H1 (cell line): ENCODE results near the gene KIAA1671. TPM values are rescaled to one million over a fixed set of nuclear protein-coding genes. Genes with fewer than 3 reads are reported as not detected.

Experiments used
- CTCF ChIA-PET: fragments of 300-600 bp; sonication (Branson Sonifier 250); formaldehyde crosslinking; loops from one replicate; lab custom pipeline; 2021; ENCODE audit not compliant: partially characterized antibody; lab: Charles Lee
- POLR2A ChIA-PET: fragments of 300-600 bp; sonication (Branson Sonifier 250); formaldehyde crosslinking; loops from one replicate; lab custom pipeline; 2021; ENCODE audit warnings: inconsistent platforms; ENCODE audit not compliant: partially characterized antibody; lab: Charles Lee
- DNase-seq, 2 experiments: peaks; one replicate each; pipeline versions ENCODE4 v3.0.0 to v3.0.0-alpha.2; 2010 to 2022; ENCODE audit warnings: low spot score in 2 of 2, low read depth in 1 of 2, mixed read lengths in 1 of 2
- FAIRE-seq: peaks from 2 replicates; lab custom pipeline; 2011; peaks lifted over from hg19 to GRCh38; lab: Jason Lieb, UNC
- H2AFZ ChIP-seq: 2 replicates; pipeline ENCODE4 v1.8.1; 2012; ENCODE audit warnings: low read length, inconsistent platforms
- H2AK5ac ChIP-seq: 2 replicates; pipeline ENCODE4 v1.6.1; 2013; ENCODE audit warnings: low read depth, low read length
- H2BK120ac ChIP-seq: replicated peaks from 2 replicates; pipeline ENCODE3; 2013; ENCODE audit warnings: low read depth, low read length, inconsistent platforms
- H2BK12ac ChIP-seq: 2 replicates; pipeline ENCODE4 v1.6.1; 2013; ENCODE audit warnings: low read depth, low read length
- H2BK15ac ChIP-seq: 2 replicates; pipeline ENCODE4 v1.6.1; 2013; ENCODE audit warnings: low read length
- H2BK20ac ChIP-seq: 2 replicates; pipeline ENCODE4 v1.6.1; 2013; ENCODE audit warnings: low read length
- H2BK5ac ChIP-seq: 2 replicates; pipeline ENCODE4 v1.6.1; 2013; ENCODE audit warnings: low read depth, low read length
- H3K14ac ChIP-seq: 2 replicates; pipeline ENCODE4 v1.6.1; 2013; ENCODE audit warnings: inconsistent platforms; ENCODE audit not compliant: insufficient read length
- H3K18ac ChIP-seq: 2 replicates; pipeline ENCODE4 v1.6.1; 2013; ENCODE audit warnings: low read length; ENCODE audit errors: extremely low read depth
- H3K23ac ChIP-seq: 2 replicates; pipeline ENCODE4 v1.6.1; 2013; ENCODE audit warnings: inconsistent platforms; ENCODE audit not compliant: insufficient read length
- H3K23me2 ChIP-seq: 2 replicates; pipeline ENCODE4 v1.6.1; 2013; ENCODE audit warnings: low read depth, low read length
- H3K27ac ChIP-seq: 2 replicates; pipeline ENCODE4 v1.6.1; 2011; ENCODE audit warnings: low read depth, low read length, inconsistent platforms
- H3K27me3 ChIP-seq, 4 experiments: replicated peaks in 1 of 4; 1 replicate in 1 of 4; 2 replicates in 3 of 4; pipeline versions ENCODE4 v1.6.1 to v1.8.1; 2011 to 2013; ENCODE audit warnings: low read length in 3 of 4, mild to moderate bottlenecking in 3 of 4, inconsistent platforms in 2 of 4, mixed read lengths in 2 of 4, moderate library complexity in 1 of 4; ENCODE audit not compliant: control insufficient read depth in 3 of 4, insufficient read depth in 3 of 4; ENCODE audit errors: extremely low read depth in 1 of 4
- H3K36me3 ChIP-seq, 4 experiments: 2 replicates each; pipeline versions ENCODE4 v1.6.1 to v1.8.1; 2011 to 2013; ENCODE audit warnings: mild to moderate bottlenecking in 4 of 4, low read length in 3 of 4, moderate library complexity in 2 of 4, control low read depth in 1 of 4, inconsistent platforms in 1 of 4; ENCODE audit not compliant: insufficient read depth in 4 of 4, control insufficient read depth in 2 of 4
- H3K4ac ChIP-seq: replicated peaks from 2 replicates; pipeline ENCODE3; 2013; ENCODE audit warnings: low read length, low read depth, mixed read lengths, inconsistent platforms; ENCODE audit not compliant: insufficient read length
- H3K4me1 ChIP-seq, 4 experiments: replicated peaks in 1 of 4; 1 replicate in 1 of 4; 2 replicates in 3 of 4; pipeline versions ENCODE4 v1.6.1 to v1.8.1; 2011 to 2013; ENCODE audit warnings: low read length in 3 of 4, inconsistent platforms in 2 of 4, mixed read lengths in 1 of 4; ENCODE audit not compliant: insufficient read depth in 4 of 4, control insufficient read depth in 3 of 4
- H3K4me2 ChIP-seq, 2 experiments: 2 replicates each; pipeline versions ENCODE4 v1.6.1 to v1.8.1; 2011 to 2013; ENCODE audit warnings: low read depth in 2 of 2, low read length in 2 of 2, control low read depth in 1 of 2, inconsistent platforms in 1 of 2, mild to moderate bottlenecking in 1 of 2; ENCODE audit not compliant: insufficient read depth in 1 of 2
- H3K4me3 ChIP-seq, 4 experiments: fragments of 200-600, 300-600 bp in 1 of 4; sonication (generic), shearing (Covaris generic), sonication (Bioruptor Twin) in 1 of 4; 2 replicates each; pipeline versions ENCODE4 v1.5.1 to v1.8.1; 2011 to 2016; ENCODE audit warnings: low read length in 4 of 4, low read depth in 3 of 4, control low read depth in 2 of 4, inconsistent platforms in 2 of 4, mild to moderate bottlenecking in 2 of 4, mixed read lengths in 1 of 4, moderate library complexity in 1 of 4; ENCODE audit not compliant: insufficient read depth in 2 of 4; ENCODE audit errors: extremely low read depth in 1 of 4
- H3K56ac ChIP-seq: replicated peaks from 2 replicates; pipeline ENCODE3; 2013; ENCODE audit warnings: low read depth, mild to moderate bottlenecking, mixed read lengths, low read length, inconsistent platforms; ENCODE audit not compliant: insufficient read length
- H3K79me1 ChIP-seq: 2 replicates; pipeline ENCODE4 v1.6.1; 2013; ENCODE audit warnings: low read depth, low read length, control low read depth
- H3K79me2 ChIP-seq, 2 experiments: 2 replicates each; pipeline versions ENCODE4 v1.6.1 to v1.8.1; 2012 to 2013; ENCODE audit warnings: low read length in 2 of 2, mild to moderate bottlenecking in 2 of 2, inconsistent platforms in 1 of 2; ENCODE audit not compliant: insufficient read depth in 2 of 2, control insufficient read depth in 1 of 2
- H3K9ac ChIP-seq, 4 experiments: replicated peaks in 1 of 4; 1 replicate in 1 of 4; 2 replicates in 3 of 4; pipeline versions ENCODE4 v1.6.1 to v1.8.1; 2011 to 2013; ENCODE audit warnings: low read depth in 3 of 4, low read length in 3 of 4, control low read depth in 2 of 4, mild to moderate bottlenecking in 2 of 4, moderate library complexity in 2 of 4, inconsistent platforms in 1 of 4; ENCODE audit errors: extremely low read depth in 1 of 4
- H3K9me3 ChIP-seq, 2 experiments: 2 replicates each; pipeline versions ENCODE4 v1.6.1 to v1.8.1; 2012 to 2013; ENCODE audit warnings: mild to moderate bottlenecking in 2 of 2, moderate library complexity in 2 of 2, control low read depth in 1 of 2, inconsistent platforms in 1 of 2, low read depth in 1 of 2, low read length in 1 of 2, mixed read lengths in 1 of 2; ENCODE audit not compliant: insufficient read depth in 2 of 2
- H4K20me1 ChIP-seq, 2 experiments: replicated peaks in 1 of 2; 2 replicates each; pipeline versions ENCODE3 to v1.8.1; 2011 to 2013; ENCODE audit warnings: inconsistent platforms in 2 of 2, low read length in 2 of 2, mild to moderate bottlenecking in 1 of 2; ENCODE audit not compliant: insufficient read depth in 2 of 2, control insufficient read depth in 1 of 2
- H4K5ac ChIP-seq: 2 replicates; pipeline ENCODE4 v1.6.1; 2013; ENCODE audit warnings: low read length, low read depth, mixed read lengths, inconsistent platforms; ENCODE audit not compliant: insufficient read length
- H4K8ac ChIP-seq: 2 replicates; pipeline ENCODE4 v1.8.0; 2013; ENCODE audit warnings: mild to moderate bottlenecking, moderate library complexity, low read length, inconsistent platforms; ENCODE audit not compliant: insufficient read depth; ENCODE audit errors: extremely low read depth
- H4K91ac ChIP-seq: replicated peaks from 2 replicates; pipeline ENCODE3; 2013; ENCODE audit warnings: low read length, mixed read lengths, inconsistent platforms; ENCODE audit not compliant: insufficient read length
- BRCA1 ChIP-seq: IDR thresholded peaks from 2 replicates; pipeline ENCODE4 v1.6.1; 2012; ENCODE audit warnings: low read depth, low read length, improper control_type of control experiment
- CBX5 ChIP-seq: fragments of 300-800, 300-1000 bp; sonication (generic); IDR thresholded peaks from 2 replicates; pipeline ENCODE4 v1.7.1; 2016; ENCODE audit warnings: antibody characterized with exemption, low read length, low read depth
- CHD1 ChIP-seq: IDR thresholded peaks from 2 replicates; pipeline ENCODE4 v1.6.1; 2012; ENCODE audit warnings: low read depth, low read length, improper control_type of control experiment
- EGR1 ChIP-seq: IDR thresholded peaks from 2 replicates; pipeline ENCODE4 v1.6.1; 2011; ENCODE audit warnings: low read depth, low read length, borderline replicate concordance
- JUND ChIP-seq: IDR thresholded peaks from 2 replicates; pipeline ENCODE4 v1.6.1; 2011; ENCODE audit warnings: mild to moderate bottlenecking, improper control_type of control experiment, low read length
- NANOG ChIP-seq: IDR thresholded peaks from 2 replicates; pipeline ENCODE4 v1.6.1; 2011; ENCODE audit warnings: low read length, low read depth, mild to moderate bottlenecking, inconsistent platforms; ENCODE audit not compliant: insufficient read depth, poor library complexity, severe bottlenecking
- RBBP5 ChIP-seq: IDR thresholded peaks from 2 replicates; pipeline ENCODE4 v1.7.1; 2012; ENCODE audit warnings: low read depth, mild to moderate bottlenecking, inconsistent platforms, low read length, moderate library complexity, borderline replicate concordance
- RXRA ChIP-seq: IDR thresholded peaks from 2 replicates; pipeline ENCODE4 v1.6.1; 2011; ENCODE audit warnings: low read depth, mild to moderate bottlenecking, low read length, moderate library complexity; ENCODE audit not compliant: insufficient read depth
- SAP30 ChIP-seq: fragments of 300-600 bp; sonication (generic); IDR thresholded peaks from 2 replicates; pipeline ENCODE4 v1.7.1; 2012; ENCODE audit warnings: low read length, moderate library complexity, mild to moderate bottlenecking, inconsistent platforms; ENCODE audit not compliant: insufficient read depth, insufficient replicate concordance
- TBP ChIP-seq: IDR thresholded peaks from 2 replicates; pipeline ENCODE4 v1.6.1; 2011; ENCODE audit warnings: low read depth, low read length, improper control_type of control experiment
- WGBS, 2 experiments: shearing (Covaris generic) in 1 of 2; methylation state at CpG; one replicate each; pipeline versions ENCODE4 v1.1.6 to v1.1.7; 2013 to 2015; ENCODE audit warnings: low lambda C conversion rate in 2 of 2, mixed read lengths in 2 of 2, inconsistent platforms in 1 of 2, low coverage in 1 of 2, missing lambda C conversion rate in 1 of 2; ENCODE audit not compliant: insufficient replicate concordance in 2 of 2, insufficient coverage in 1 of 2, insufficient read length in 1 of 2; ENCODE audit errors: extremely low coverage in 1 of 2, missing lambda C conversion rate in 1 of 2; 5-methylcytosine and 5-hydroxymethylcytosine counted together
- polyA plus RNA-seq, 7 experiments: library from polyadenylated mRNA; depleted of rRNA in 3 of 7; stranded (reverse) in 5 of 7; unstranded in 2 of 7; fragments of >200 nt in 5 of 7; fragments of 200-250 nt in 2 of 7; gene quantifications; 1 replicate in 5 of 7; 2 replicates in 1 of 7; 4 replicates in 1 of 7; pipeline versions ENCODE4 v1.2.1 to v1.2.3, GENCODE V29; 2011 to 2013; ENCODE audit warnings: missing spikeins in 2 of 7, mixed read lengths in 2 of 7
- total RNA-seq: library from RNA; stranded (reverse); fragmentation: NEBNext Ultra II Directional; extraction: Animal tissue kit (Norgen Biotek cat#: 25700); gene quantifications from 2 replicates; pipeline ENCODE4 v1.2.1, GENCODE V29; 2021
- TF ChIP-seq, protein P1 (sequence below): IDR thresholded peaks from 2 replicates; pipeline ENCODE4 v1.6.1; 2012; ENCODE audit warnings: inconsistent platforms

KIAA1671 gene
- total and polyA plus RNA-seq, 2 of the 8 experiments (the other 6 are each of a cell fraction or from before 2014, with no cell fraction given) = 6.4 to 23.9 TPM

- POLR2A ChIA-PET = no interaction called here
- 83% methylated on average over 1 of the region's 1 CpG; no CpG with 5 or more reads in 1 of the 2 experiments for WGBS, 2 experiments
Measured at GRCh38 chr22:25013607-25014006, 61.1 kb downstream of the KIAA1671 start.

More at GRCh38 chr22:25013607-25014006, 61.1 kb downstream of the KIAA1671 start:
- H2AK5ac ChIP-seq = no peak overlapping the region
- no peak overlapping the region for H4K5ac ChIP-seq
- H3K79me2 ChIP-seq = no peaks in the 10 kb centered on the region
- no peak overlapping the region; the same call in 1 of the 2 replicates for H2BK5ac ChIP-seq
- H3K18ac ChIP-seq = no peak overlapping the region
- no peak overlapping the region for H3K4me3 ChIP-seq
- CTCF ChIA-PET = interaction anchor here (1.0 to 3.4 kb wide), 9 partner anchors 8 to 75 kb away, joined by 3 to 14 read pairs (median 5); no protein-coding TSS in a partner anchor
- H3K4me1 ChIP-seq = peaks cover 0 to 6% (median 4%) of the 10 kb centered on the region in 4 experiments; a peak in 4 of 7 replicates
- no peak overlapping the region for H2AFZ ChIP-seq
- DNase-seq (no peak), FAIRE-seq (no peak)
- H3K27me3 ChIP-seq = no peaks in the 10 kb centered on the region
- no peak overlapping the region for H3K4me2 ChIP-seq
- no peak for TF ChIP-seq CHD1
- TF ChIP-seq, protein P1, sequence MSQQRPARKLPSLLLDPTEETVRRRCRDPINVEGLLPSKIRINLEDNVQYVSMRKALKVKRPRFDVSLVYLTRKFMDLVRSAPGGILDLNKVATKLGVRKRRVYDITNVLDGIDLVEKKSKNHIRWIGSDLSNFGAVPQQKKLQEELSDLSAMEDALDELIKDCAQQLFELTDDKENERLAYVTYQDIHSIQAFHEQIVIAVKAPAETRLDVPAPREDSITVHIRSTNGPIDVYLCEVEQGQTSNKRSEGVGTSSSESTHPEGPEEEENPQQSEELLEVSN = no peak
- no peak for TF ChIP-seq SAP30
- no peak for TF ChIP-seq RXRA
- TF ChIP-seq RBBP5 = no peak
- no peak for TF ChIP-seq BRCA1
- no peak for TF ChIP-seq NANOG
- no peak for TF ChIP-seq EGR1
- no peak for TF ChIP-seq CBX5
- no peak for TF ChIP-seq JUND
- no peak for TF ChIP-seq TBP
- H2BK20ac ChIP-seq = no peak overlapping the region
- no peak overlapping the region for H3K56ac ChIP-seq
- no peak overlapping the region for H3K27ac ChIP-seq
- H4K8ac ChIP-seq = no peak overlapping the region
- H3K14ac ChIP-seq = no peak overlapping the region
- H3K9me3 ChIP-seq = no peaks in the 10 kb centered on the region
- H3K9ac ChIP-seq = no peak overlapping the region
- H3K79me1 ChIP-seq = no peaks in the 10 kb centered on the region; the same call in 1 of the 2 replicates
- no peaks in the 10 kb centered on the region; the same call in 1 of the 2 replicates for H3K23me2 ChIP-seq
- H3K23ac ChIP-seq = no peak overlapping the region
- H3K36me3 ChIP-seq = peaks cover 0 to 6% (median 0%) of the 10 kb centered on the region in 4 experiments; a peak in 1 of 8 replicates
- no peak overlapping the region for H2BK15ac ChIP-seq
- H4K91ac ChIP-seq = no peak overlapping the region
- no peak overlapping the region for H3K4ac ChIP-seq
- H2BK12ac ChIP-seq = no peak overlapping the region
- H4K20me1 ChIP-seq = peaks cover 0 to 3% of the 10 kb centered on the region in 2 experiments
- no peak overlapping the region for H2BK120ac ChIP-seq
